Hematopoietic multipotent progenitor cell treated with erythropoietin and hydrocortisone succinate and interleukin-3 and kit ligand, for 15 days (in vitro differentiated cells): ENCODE measurements around the gene GTF3C1.
A peak's percentile ranks its signal among the peaks of the same experiment; 100 is the strongest.
"Not testable (repeated sequence)": the region's sequence is repeated elsewhere in the genome, so short reads cannot be mapped to it uniquely, and the experiment has no call there.

Experiments used
- DNase-seq: peaks from one replicate; pipeline ENCODE4 v3.0.0-alpha.2; 2015; ENCODE audit warnings: low spot score

Gene GTF3C1, protein sequence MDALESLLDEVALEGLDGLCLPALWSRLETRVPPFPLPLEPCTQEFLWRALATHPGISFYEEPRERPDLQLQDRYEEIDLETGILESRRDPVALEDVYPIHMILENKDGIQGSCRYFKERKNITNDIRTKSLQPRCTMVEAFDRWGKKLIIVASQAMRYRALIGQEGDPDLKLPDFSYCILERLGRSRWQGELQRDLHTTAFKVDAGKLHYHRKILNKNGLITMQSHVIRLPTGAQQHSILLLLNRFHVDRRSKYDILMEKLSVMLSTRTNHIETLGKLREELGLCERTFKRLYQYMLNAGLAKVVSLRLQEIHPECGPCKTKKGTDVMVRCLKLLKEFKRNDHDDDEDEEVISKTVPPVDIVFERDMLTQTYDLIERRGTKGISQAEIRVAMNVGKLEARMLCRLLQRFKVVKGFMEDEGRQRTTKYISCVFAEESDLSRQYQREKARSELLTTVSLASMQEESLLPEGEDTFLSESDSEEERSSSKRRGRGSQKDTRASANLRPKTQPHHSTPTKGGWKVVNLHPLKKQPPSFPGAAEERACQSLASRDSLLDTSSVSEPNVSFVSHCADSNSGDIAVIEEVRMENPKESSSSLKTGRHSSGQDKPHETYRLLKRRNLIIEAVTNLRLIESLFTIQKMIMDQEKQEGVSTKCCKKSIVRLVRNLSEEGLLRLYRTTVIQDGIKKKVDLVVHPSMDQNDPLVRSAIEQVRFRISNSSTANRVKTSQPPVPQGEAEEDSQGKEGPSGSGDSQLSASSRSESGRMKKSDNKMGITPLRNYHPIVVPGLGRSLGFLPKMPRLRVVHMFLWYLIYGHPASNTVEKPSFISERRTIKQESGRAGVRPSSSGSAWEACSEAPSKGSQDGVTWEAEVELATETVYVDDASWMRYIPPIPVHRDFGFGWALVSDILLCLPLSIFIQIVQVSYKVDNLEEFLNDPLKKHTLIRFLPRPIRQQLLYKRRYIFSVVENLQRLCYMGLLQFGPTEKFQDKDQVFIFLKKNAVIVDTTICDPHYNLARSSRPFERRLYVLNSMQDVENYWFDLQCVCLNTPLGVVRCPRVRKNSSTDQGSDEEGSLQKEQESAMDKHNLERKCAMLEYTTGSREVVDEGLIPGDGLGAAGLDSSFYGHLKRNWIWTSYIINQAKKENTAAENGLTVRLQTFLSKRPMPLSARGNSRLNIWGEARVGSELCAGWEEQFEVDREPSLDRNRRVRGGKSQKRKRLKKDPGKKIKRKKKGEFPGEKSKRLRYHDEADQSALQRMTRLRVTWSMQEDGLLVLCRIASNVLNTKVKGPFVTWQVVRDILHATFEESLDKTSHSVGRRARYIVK (N-terminal part only)

GRCh38 chr16:27549746-27550581 lies at the start of gene GTF3C1, which contains the start of gene KATNIP:
TSS of gene GTF3C1 (minus strand) at chr16:27549913. CDS start at chr16:27549890, 23 bp downstream.
TSS of gene KATNIP (plus strand) at chr16:27550144. CDS start at chr16:27550171, 27 bp downstream.
- peak; percentile 100 for DNase-seq

DNA sequence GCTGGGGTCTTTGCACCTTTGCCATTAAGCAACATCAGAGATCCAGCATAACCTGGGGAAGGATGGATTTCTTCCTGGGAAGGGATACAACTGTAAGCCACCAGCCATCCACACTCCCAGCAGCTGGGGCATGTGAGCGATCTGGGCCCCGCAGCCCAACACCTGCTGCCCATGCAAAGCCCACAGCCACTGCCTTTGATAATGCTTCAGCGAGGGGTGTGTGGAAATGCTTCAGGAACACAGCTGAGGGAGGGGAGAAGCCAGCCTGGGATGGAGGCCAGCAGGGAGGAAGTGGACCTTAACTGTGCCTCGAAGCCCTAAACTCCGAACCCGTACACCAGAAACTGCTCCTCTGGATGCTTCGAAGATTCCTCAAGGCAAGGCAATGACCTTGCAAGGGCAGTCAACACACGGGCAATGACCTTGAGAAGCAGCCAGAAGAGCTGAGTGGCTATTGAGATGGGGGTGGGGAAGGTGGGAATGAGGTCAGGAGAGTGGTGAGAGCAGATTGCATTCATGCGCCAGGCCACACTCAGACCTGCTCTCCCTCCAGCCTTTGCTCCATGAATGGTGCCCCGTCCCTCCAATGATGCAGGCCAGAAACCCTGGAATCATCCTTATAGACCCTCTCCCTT lies 49.3 kb upstream of the GTF3C1 start:
- no peak for DNase-seq

GRCh38 chr16:27598220-27598619 lies 48.5 kb upstream of the GTF3C1 start:
- no peak for DNase-seq

GRCh38 chr16:27597361-27597760 lies 47.6 kb upstream of the GTF3C1 start:
- DNase-seq: no peak

DNA sequence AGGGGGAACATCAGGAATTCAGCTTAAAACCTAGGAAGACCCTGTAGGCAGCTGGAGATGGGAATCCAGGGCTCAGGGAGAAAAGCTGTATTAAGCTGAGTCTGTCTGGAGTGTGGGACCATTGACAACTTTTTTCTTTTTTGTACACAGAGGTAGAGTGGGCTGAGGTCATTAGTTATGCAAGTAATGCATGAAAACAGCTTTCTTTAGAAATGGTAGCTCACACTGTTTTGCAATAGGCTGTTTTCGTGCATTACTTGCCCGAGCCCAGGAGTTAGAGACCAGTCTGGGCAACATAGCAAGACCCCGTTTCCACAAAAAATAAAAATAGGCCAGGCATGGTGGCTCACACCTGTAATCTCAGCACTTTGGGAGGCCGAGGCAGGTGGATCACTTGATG lies 46.7 kb upstream of the GTF3C1 start:
- no peak for DNase-seq

DNA sequence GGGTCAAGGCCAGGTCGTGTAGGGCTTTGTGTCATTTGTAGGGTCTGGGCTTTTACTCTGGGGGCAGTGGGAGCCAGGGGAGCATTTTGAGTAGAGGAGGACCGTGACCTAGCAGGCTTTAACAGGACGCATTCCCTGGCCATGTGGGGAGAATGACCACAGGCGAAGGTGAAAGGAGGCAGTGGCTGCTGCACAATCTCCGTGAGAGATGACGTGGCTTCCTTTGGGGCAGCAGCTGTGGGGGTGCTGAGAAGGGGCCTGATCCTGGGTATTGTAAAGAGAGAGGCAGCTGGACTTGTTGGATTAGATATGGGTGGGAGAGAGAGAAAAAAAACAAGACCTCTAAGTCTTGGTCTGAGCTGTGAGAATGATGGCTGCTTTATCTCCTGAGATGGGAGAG lies 46.3 kb upstream of the GTF3C1 start:
- DNase-seq: no peak

- no peak for DNase-seq
These were observed 45.8 kb upstream of the GTF3C1 start for GRCh38 chr16:27595475-27595874.

- no peak for DNase-seq
These were observed 42.1 kb upstream of the GTF3C1 start for GRCh38 chr16:27591837-27592236.

DNA sequence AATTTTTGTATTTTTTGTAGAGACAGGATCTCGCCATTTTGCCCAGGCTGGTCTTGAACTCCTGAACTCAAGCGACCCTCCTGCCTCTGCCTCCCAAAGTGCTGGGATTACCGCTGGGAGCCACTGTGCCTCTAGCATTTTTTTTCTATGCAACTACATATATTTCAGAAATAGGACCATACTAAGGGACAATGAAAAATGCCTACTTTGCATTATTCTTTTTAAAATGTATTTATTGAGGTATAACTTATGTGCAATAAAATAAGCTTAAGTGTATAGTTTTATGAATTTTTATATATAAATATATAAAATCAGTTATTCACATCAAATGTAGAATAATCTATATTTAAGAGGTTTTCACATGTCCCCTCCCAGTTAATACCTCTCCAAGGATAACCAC lies 38.3 kb upstream of the GTF3C1 start:
- no peak for DNase-seq

- DNase-seq: no peak
These were observed 37.0 kb upstream of the GTF3C1 start for GRCh38 chr16:27586711-27587110.

- DNase-seq: no peak
These were observed 35.5 kb upstream of the GTF3C1 start for GRCh38 chr16:27585200-27585599.

DNA sequence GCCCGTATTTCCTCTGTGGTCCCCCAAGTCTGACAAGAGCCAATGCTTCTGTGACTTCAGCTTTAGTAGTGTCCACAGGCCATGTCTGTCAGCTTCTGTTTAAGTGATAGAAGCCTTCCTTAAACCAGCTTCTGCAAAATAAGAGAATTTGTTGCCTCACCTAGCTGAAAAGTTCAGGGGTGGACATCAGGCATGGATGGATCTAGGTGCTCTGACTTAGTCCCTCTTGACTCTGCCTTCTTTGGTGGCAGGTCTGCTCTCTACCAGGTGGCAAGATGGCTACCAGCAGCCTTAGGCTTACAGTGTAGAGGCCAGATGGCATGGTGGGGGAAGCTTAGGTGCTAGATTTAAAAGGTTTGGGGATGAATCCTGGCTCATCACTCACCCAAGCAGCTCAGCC lies 33.9 kb upstream of the GTF3C1 start:
- DNase-seq: no peak

DNA sequence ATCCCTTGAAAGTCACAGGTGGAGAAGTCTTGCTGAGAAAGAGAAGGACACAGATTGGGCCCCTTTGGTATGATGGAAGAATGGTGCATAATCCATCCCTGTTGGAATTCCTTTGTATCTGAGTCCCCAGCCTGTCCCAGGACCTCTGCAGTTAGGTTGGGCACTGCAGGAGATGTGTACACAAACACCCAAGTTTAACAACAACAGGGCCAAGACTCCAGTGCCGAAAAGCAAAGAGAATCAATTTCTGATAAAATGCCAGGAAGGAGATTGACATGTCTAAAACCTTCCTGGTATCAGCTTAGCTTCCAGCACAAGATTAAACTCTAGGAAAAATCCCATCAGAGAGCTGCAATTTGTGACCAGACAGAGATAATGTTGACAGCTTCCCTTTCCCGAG lies 33.2 kb upstream of the GTF3C1 start:
- no peak for DNase-seq

- no peak for DNase-seq
These were observed 29.6 kb upstream of the GTF3C1 start for GRCh38 chr16:27579087-27579980.

DNA sequence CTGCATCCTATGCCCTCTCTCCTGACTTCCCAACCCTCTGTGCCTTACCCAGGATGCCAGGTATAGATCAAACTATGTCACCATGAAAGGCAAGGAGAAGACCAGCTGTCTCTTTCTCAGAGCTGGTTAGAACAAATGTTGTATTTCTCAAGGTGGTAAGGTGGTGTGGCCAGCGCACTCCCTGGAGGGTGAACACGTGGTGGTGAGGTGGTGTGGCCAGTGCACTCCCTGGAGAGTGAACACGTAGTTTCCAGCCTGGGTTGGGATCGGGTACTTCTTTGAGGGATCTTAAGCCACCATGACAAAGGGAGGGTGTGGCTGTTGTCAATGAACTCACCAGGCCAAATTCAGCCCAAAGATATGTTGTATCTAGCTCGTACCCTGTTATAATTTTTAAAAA lies 27.0 kb upstream of the GTF3C1 start:
- no peak for DNase-seq

DNA sequence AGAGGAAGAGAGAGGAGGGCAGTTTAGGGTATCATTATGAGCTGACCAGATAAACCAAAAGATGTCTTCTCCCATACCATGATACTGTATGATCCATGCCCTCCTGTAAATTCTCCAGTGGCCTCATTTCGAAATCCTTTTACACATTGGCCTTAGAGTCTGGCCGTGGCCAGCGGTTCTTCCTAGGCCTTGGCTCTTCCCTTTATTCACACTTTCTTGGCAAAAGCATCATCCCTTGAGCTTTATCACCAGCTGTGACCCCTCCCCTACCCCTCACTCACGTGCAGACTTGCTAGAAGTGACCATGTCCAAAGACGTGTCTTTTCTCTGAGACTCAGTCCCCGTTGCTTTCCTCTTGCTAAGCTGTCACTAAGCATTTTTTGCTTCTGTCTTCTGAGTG lies 23.0 kb upstream of the GTF3C1 start:
- DNase-seq: no peak

GRCh38 chr16:27571433-27572326 lies 22.0 kb upstream of the GTF3C1 start:
- DNase-seq: no peak

DNA sequence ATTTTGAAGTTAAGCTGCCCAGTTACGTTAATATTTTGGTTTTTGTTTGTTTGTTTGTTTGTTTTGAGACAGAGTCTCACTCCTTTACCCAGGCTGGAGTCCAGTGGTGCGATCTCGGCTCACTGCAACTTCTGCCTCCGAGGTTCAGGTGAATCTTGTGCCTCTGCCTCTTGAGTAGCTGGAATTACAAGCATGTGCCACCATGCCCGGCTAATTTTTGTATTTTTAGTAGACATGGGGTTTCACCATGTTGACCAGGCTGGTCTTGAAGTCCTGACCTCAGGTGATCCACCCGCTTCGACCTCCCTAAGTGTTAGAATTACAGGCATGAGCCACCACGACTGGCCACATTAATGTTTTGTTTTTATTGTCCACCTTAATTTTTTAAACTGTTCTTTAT lies 21.3 kb upstream of the GTF3C1 start:
- DNase-seq: not testable (repeated sequence)

- no peak for DNase-seq
These were observed 18.4 kb upstream of the GTF3C1 start for GRCh38 chr16:27568077-27568476.
